LNCAP (cell line): ENCODE results near the gene HOATZ.

ENCODE experiments used
- TF ChIP-seq, protein P1 (sequence below): fragments of 450-650 bp; IDR thresholded peaks from 2 replicates; pipeline ENCODE4 v1.5.1; 2017; ENCODE audit warnings: mild to moderate bottlenecking

HOATZ gene

DNA sequence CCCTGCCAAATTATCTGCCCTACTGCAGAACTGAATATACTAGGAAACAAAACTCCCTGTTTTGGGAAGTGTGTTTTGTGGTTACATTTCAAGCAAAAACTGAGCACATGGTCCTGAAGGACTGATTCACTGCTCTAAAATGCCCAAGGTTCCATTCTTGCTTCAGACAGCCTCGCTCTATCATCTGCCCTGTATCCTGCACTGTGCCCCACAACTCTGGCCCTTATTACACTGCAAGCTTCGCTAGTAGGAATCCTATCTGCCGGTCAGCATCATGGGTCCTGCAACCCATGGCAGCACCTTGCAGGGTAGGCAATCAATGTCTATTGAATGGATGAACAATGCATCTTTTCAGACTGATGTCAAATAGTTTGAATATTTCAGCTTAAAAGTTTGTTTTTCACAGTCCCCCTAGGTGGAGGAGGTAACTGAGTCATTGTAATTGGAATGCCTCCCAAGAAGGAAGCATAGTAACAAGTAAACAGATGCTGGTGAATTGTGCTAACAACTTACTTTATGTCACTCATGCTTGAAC lies 47.3 kb downstream of the HOATZ start:
- TF ChIP-seq, protein P1, sequence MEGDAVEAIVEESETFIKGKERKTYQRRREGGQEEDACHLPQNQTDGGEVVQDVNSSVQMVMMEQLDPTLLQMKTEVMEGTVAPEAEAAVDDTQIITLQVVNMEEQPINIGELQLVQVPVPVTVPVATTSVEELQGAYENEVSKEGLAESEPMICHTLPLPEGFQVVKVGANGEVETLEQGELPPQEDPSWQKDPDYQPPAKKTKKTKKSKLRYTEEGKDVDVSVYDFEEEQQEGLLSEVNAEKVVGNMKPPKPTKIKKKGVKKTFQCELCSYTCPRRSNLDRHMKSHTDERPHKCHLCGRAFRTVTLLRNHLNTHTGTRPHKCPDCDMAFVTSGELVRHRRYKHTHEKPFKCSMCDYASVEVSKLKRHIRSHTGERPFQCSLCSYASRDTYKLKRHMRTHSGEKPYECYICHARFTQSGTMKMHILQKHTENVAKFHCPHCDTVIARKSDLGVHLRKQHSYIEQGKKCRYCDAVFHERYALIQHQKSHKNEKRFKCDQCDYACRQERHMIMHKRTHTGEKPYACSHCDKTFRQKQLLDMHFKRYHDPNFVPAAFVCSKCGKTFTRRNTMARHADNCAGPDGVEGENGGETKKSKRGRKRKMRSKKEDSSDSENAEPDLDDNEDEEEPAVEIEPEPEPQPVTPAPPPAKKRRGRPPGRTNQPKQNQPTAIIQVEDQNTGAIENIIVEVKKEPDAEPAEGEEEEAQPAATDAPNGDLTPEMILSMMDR, result no peak

GRCh38 chr11:111562692-111563389 lies 48.3 kb downstream of the HOATZ start:
- TF ChIP-seq, protein P1, result no peak

GRCh38 chr11:111565114-111565720 lies 50.6 kb downstream of the HOATZ start:
- TF ChIP-seq, protein P1, result peak; percentile 80

DNA sequence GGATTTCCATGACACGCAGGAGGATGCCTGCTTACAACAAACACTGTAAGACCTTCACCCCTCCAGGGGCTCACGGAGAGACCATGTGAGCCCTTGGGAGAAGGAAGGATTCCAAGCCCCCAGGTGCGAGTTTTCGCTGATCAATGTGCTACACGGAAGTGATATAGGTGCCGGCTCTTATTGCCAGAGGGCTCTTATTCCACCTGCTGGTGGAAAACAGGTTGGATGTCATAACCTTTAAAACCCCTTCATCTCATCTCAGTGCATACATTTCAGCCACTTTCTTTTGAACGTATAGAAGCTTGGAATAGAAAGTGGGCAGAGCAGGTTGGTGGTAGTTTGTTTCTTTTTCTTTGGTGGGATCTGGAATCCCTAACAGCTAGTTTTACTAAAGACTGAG lies 51.7 kb downstream of the HOATZ start:
- TF ChIP-seq, protein P1, result no peak

- TF ChIP-seq, protein P1, result no peak
Measured at GRCh38 chr11:111569476-111569875, 54.9 kb downstream of the HOATZ start.

DNA sequence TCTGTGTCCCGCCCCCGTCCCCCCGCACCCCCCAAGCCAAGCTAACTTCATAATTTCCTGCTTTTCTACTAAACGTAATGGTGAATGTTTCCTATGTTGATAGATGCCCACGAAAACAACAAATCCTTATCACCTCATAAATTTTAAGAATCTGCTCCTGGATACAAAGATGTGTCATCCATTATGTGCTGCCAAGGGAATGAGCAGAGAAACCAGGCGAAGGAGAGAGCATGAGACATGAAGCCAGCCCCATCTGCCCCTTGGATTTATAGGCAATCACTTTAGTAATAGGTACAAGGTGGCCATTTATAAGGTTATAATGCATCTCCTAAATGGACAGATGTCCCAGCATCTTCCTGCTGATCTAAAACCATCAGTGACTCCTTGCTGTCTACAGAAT lies 56.2 kb downstream of the HOATZ start:
- TF ChIP-seq, protein P1, result no peak

- TF ChIP-seq, protein P1, result no peak
Measured at GRCh38 chr11:111571829-111572501, 57.4 kb downstream of the HOATZ start.
